Spleen (tissue), 11 donors: Measurements from ENCODE around the gene PARD3B. TPM values are rescaled to one million over a fixed set of nuclear protein-coding genes. Genes with fewer than 3 reads are reported as not detected.

ENCODE experiments used
- DNase-seq: peaks from one replicate; pipeline ENCODE4 v3.0.0-alpha.2; 2020
- H3K27ac ChIP-seq, 8 donors: fragments of 200-600 bp; sonication (generic) in 7 of 8; 1 replicate in 4 of 8; 2 replicates in 4 of 8; pipeline versions ENCODE4 v1.5.0 to v1.8.0; 2016 to 2021; ENCODE audit warnings: inconsistent platforms in 4 of 8, mild to moderate bottlenecking in 4 of 8, moderate library complexity in 1 of 8
- H3K27me3 ChIP-seq, 7 donors: fragments of 200-600 bp; sonication (generic) in 6 of 7; replicated peaks in 1 of 7; 1 replicate in 4 of 7; 2 replicates in 3 of 7; pipeline versions ENCODE4 v1.5.0 to v1.8.0; 2016 to 2021; ENCODE audit warnings: inconsistent platforms in 3 of 7, mild to moderate bottlenecking in 1 of 7
- H3K36me3 ChIP-seq, 6 donors: fragments of 200-600 bp; sonication (generic) in 5 of 6; 1 replicate in 4 of 6; 2 replicates in 2 of 6; pipeline versions ENCODE4 v1.5.0 to v1.8.0; 2016 to 2021; ENCODE audit warnings: inconsistent platforms in 2 of 6
- H3K4me1 ChIP-seq, 6 donors: fragments of 200-600 bp; sonication (generic) in 5 of 6; 1 replicate in 3 of 6; 2 replicates in 3 of 6; pipeline versions ENCODE4 v1.5.0 to v1.8.0; 2016 to 2021; ENCODE audit warnings: inconsistent platforms in 3 of 6
- H3K4me3 ChIP-seq, 8 donors: fragments of 200-600 bp; sonication (generic) in 7 of 8; 1 replicate in 4 of 8; 2 replicates in 4 of 8; pipeline versions ENCODE4 v1.5.0 to v1.8.0; 2016 to 2021; ENCODE audit warnings: inconsistent platforms in 4 of 8, mild to moderate bottlenecking in 4 of 8, moderate library complexity in 2 of 8
- H3K9me3 ChIP-seq, 8 donors: fragments of 200-600 bp; sonication (generic) in 7 of 8; 1 replicate in 4 of 8; 2 replicates in 4 of 8; pipeline versions ENCODE4 v1.5.0 to v1.8.0; 2016 to 2021; ENCODE audit warnings: inconsistent platforms in 4 of 8
- CTCF ChIP-seq, 11 experiments: fragments of 200-600 bp in 7 of 11; fragments of 450-650 bp in 4 of 11; sonication (generic) in 4 of 11; IDR thresholded peaks in 8 of 11; conservative IDR thresholded peaks in 3 of 11; 1 replicate in 7 of 11; 2 replicates in 4 of 11; pipeline versions ENCODE4 v1.4.0 to v1.8.0; 2016 to 2021; ENCODE audit warnings: antibody characterized with exemption in 11 of 11, inconsistent platforms in 4 of 11, mild to moderate bottlenecking in 1 of 11
- POLR2A ChIP-seq, 3 donors: fragments of 450-650 bp; IDR thresholded peaks; one replicate each; pipeline ENCODE4 v1.5.1; 2017; ENCODE audit warnings: antibody characterized with exemption in 3 of 3, mild to moderate bottlenecking in 1 of 3
- POLR2AphosphoS5 ChIP-seq, 3 donors: sonication (generic); formaldehyde crosslinking; IDR thresholded peaks; one replicate each; pipeline ENCODE4 v1.5.1; 2017; ENCODE audit warnings: antibody characterized with exemption in 3 of 3
- WGBS, 5 donors: extraction: QIAGEN DNeasy Blood & Tissue Kit in 3 of 5; methylation state at CpG; one replicate each; pipeline versions ENCODE4 v1.1.5 to v1.1.7; 2013 to 2018; 5-methylcytosine and 5-hydroxymethylcytosine counted together
- intact Hi-C: fragments of 100-400 bp; cut with DNase I; formaldehyde crosslinking; loops from one replicate; pipeline ENCODE4 v1.15.0; 2023; ENCODE audit warnings: low total_unique reads
- polyA plus RNA-seq, 3 donors: library from polyadenylated mRNA; stranded (reverse); fragments of 200-250 nt; gene quantifications; one replicate each; pipeline ENCODE4 v1.2.1, GENCODE V29; 2013
- total RNA-seq, 7 donors: library from RNA; depleted of rRNA in 3 of 7; stranded (reverse); fragments of >200 nt in 3 of 7; fragmentation: NEBNext Ultra II Directional in 4 of 7; extraction: Animal tissue kit (Norgen Biotek cat#: 25700) in 4 of 7; gene quantifications; one replicate each; pipeline versions ENCODE4 v1.1.0 to v1.2.1, GENCODE V29; 2016 to 2021
- donor health status: healthy with polysubstance abuse.
- donor health status: DM: no; HTN: no; CAD: no; lungs with moderate emphysema.
- donor health status: DM: no; HTN: no; CAD: no.
- donor health status: Bipolar disorder and iron deficiency.
- donor health status: healthy.
- donor health status: DM: no; HTN: no; CAD: no.
- donor health status: DM: yes; HTN: yes; CAD: no.

The PARD3B gene
- total and polyA plus RNA-seq, 10 donors, result 0.85 to 27.8 (median 14.7) TPM

DNA sequence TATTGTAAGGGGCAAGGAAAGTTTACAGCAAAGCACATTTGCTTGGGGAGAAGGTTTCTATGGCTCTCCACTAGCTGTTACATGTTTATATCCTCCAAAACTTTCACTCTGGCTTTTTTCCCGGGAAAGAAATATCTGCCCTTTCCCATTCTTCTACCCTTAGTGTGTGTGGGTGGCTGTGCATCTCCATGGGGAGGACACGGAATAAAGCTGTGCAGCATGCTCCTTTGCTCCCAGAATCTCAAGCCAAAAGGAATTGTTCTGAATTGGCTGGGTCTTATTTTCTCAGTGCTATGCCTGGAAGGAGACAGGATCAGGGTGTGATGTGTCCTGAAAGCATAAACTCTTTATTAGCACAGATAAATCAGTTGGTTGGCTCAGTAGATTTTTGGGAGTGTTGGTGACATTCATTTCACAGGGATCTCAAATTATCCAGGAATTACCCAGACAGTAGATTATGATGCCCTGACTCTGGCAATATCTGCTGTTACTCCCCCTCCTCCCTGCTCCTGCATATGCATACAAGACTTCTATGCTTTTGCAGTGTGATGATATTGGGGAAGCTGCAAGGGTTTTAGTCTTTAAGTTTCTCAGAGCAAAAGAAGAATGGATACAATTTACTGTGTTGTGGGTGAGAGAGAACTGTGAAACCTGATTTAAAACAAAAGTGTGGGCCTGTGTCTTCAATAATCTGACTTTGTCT, 63.1 kb downstream of the PARD3B start:
- intact Hi-C loops, result no loop called here
- Histone ChIP-seq H3K9me3 (no peaks in the 10 kb centered on the region), H3K36me3 (no peaks in the 10 kb centered on the region), H3K27me3 (no peaks in the 10 kb centered on the region), H3K4me1 (no peaks in the 10 kb centered on the region), H3K27ac (no peak overlapping the region), H3K4me3 (no peak overlapping the region)
- DNase-seq, result no peak
- WGBS, 5 donors, result 60 to 75% (median 72%) methylated on average over 2 of the region's 2 CpGs
- no peak for TF ChIP-seq POLR2AphosphoS5 (IDR thresholded peaks at IDR 0.05)
- no peak for TF ChIP-seq CTCF (IDR thresholded peaks at IDR 0.05 in 8 of 11, conservative IDR thresholded peaks at IDR 0.05 in 3 of 11)
- no peak for TF ChIP-seq POLR2A (IDR thresholded peaks at IDR 0.05)

DNA sequence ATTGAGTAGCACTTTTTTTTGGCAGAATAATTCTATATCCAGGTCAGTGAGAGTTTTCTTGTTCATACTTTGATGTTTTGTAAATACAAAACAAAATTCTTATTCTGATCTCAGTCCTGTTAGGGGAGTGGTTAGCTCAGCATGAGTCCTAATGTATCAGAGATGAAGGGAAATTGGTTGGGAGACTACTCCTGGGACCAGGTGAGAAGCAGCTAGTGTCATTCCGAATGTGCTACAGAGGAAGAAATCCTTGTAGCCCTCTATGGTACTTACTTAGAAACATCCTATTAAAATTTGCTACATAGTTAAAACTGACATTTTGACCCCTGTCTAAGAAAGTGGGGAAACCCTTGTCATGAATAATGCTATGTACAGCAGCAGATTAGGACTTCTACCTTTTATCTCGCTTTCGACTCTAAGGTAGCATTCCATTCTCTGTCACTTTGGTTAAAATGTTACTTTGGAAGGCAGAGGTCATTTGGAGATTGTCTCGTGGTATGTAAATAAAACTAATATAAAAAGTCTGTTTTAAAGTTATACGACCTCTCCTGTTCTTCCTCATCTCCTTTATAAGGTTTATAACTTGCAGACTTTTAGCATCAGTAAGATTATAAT, 65.8 kb downstream of the PARD3B start:
- H3K4me3 ChIP-seq, result no peak overlapping the region
- TF ChIP-seq CTCF (IDR thresholded peaks at IDR 0.05 in 8 of 11, conservative IDR thresholded peaks at IDR 0.05 in 3 of 11), result no peak
- no peak for TF ChIP-seq POLR2A (IDR thresholded peaks at IDR 0.05)
- TF ChIP-seq POLR2AphosphoS5 (IDR thresholded peaks at IDR 0.05), result no peak
- H3K36me3 ChIP-seq, result no peaks in the 10 kb centered on the region
- intact Hi-C loops, result no loop called here
- peaks cover 0 to 4% (median 0%) of the 10 kb centered on the region in 8 donors for H3K9me3 ChIP-seq
- DNase-seq, result no peak
- WGBS, 5 donors, result 78 to 87% (median 83%) methylated on average over 5 of the region's 5 CpGs
- no peak overlapping the region for H3K27ac ChIP-seq
- no peaks in the 10 kb centered on the region for H3K4me1 ChIP-seq
- no peaks in the 10 kb centered on the region for H3K27me3 ChIP-seq

DNA sequence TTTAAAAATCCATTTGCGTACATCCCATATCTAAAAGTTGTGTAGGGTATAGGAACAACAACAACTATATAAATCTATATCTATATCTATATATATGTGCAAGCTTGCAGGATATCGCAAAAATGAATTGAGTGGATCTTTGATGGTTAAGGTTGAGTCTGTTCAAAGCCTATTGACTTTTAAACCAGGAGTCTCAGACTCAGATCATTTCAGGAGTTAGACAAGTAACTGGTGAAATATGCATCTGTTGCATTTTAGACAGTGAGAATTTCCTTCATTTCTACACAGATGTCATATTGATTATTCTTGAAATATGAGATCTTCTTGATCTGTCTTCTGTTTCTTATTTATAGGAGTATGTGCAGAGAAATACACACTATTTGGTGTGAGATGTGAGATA, 66.5 kb downstream of the PARD3B start:
- no peaks in the 10 kb centered on the region for H3K27me3 ChIP-seq
- H3K4me1 ChIP-seq, result no peaks in the 10 kb centered on the region
- no peaks in the 10 kb centered on the region for H3K36me3 ChIP-seq
- H3K27ac ChIP-seq, result no peak overlapping the region
- WGBS, 5 donors, result 95 to 100% (median 97%) methylated on average over 2 of the region's 2 CpGs
- intact Hi-C loops, result no loop called here
- peaks cover 0 to 4% (median 0%) of the 10 kb centered on the region in 8 donors for H3K9me3 ChIP-seq
- H3K4me3 ChIP-seq, result no peak overlapping the region
- DNase-seq, result no peak
- TF ChIP-seq POLR2A (IDR thresholded peaks at IDR 0.05) (no peak), CTCF (IDR thresholded peaks at IDR 0.05 in 8 of 11, conservative IDR thresholded peaks at IDR 0.05 in 3 of 11) (no peak), POLR2AphosphoS5 (IDR thresholded peaks at IDR 0.05) (no peak)

- DNase-seq, result no peak
- TF ChIP-seq POLR2A (IDR thresholded peaks at IDR 0.05), result no peak
- no peaks in the 10 kb centered on the region for H3K4me1 ChIP-seq
- H3K27ac ChIP-seq, result no peak overlapping the region
- H3K9me3 ChIP-seq, result peaks cover 0 to 4% (median 0%) of the 10 kb centered on the region in 8 donors
- WGBS, 5 donors, result 66 to 84% (median 79%) methylated on average over 1 of the region's 1 CpG
- H3K4me3 ChIP-seq, result no peak overlapping the region
- intact Hi-C loops, result no loop called here
- H3K27me3 ChIP-seq, result no peaks in the 10 kb centered on the region
- H3K36me3 ChIP-seq, result no peaks in the 10 kb centered on the region
Observed at GRCh38 chr2:204613635-204614034, 68.4 kb downstream of the PARD3B start.
